SK-MEL-5 (cell line): Measurements from ENCODE around the gene RPL19. TPM values are rescaled to one million over a fixed set of nuclear protein-coding genes. Genes with fewer than 3 reads are reported as not detected.
"Not testable (repeated sequence)": the region's sequence is repeated elsewhere in the genome, so short reads cannot be mapped to it uniquely, and the experiment has no call there.

ENCODE experiments used
- DNase-seq: peaks from one replicate; pipeline ENCODE4 v3.0.0-alpha.2; 2016; ENCODE audit warnings: low read depth, low spot score
- in situ Hi-C: cut with HindIII; loops from 2 replicates; pipeline ENCODE4 v1.10.0; 2016; ENCODE audit warnings: low sequenced_read_pairs, high pct_unique_total_duplicates, low pct_unique_long_range_greater_than_20kb
- polyA plus RNA-seq, 2 experiments: library from polyadenylated mRNA; depleted of rRNA; stranded (reverse); fragments of >200 nt; gene quantifications; 2 replicates each; pipeline ENCODE4 v1.2.3, GENCODE V29; 2015
- total RNA-seq: library from RNA; depleted of rRNA; stranded (reverse); fragments of >200 nt; shearing (Covaris generic); gene quantifications from 2 replicates; pipeline ENCODE4 v1.2.3, GENCODE V29; 2014; rRNA removed

Gene RPL19
- total RNA-seq, result 4,194 and 4,277 TPM in 2 replicates
- polyA plus RNA-seq (2015; cell fraction: cytosol; rRNA removed), result 2,792 and 3,357 TPM in 2 replicates
- polyA plus RNA-seq (2015; cell fraction: nucleus; rRNA removed), result 592 and 621 TPM in 2 replicates

DNA sequence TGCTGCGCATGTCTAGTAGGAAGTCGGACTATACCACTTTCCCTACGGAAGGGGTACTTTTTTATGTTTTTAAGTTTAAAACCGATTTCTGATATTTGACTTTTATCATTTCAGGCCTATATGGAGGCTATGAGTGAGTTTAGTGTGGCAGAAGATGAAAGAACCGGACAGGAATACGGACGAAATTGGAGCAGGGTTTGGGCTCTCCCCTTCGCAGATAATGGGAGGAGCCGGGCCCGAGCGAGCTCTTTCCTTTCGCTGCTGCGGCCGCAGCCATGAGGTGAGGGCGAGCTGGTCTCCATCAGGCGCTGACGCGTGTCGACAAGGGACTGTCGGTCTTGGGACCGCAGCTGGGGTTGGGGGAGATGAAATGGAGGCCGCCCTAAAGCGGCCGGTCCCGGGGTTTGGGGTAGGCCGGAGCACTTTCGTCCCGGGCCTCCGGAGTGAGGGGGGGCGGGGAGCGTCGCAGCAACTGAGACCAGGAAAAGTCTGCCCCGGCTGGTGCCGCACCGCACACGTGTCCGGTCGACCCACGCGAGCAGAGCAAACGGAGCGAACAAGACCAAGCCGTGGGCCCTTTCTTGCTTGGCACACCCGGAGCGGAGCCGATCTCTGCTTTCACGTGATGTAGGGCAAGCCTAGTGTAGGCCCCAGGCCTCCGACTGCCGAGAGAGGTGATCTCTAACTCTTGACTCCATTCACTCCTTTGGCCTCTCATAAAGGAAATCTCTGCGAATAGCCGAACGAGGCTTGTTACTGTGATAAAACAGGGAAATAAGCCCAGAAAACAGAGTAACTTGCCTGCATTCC is at the start of gene RPL19:
TSS of gene RPL19 (plus strand) at position 214 of the 810 bp plus-strand sequence. CDS start at position 276, 62 bp downstream.
- peak; percentile 42 for DNase-seq
- in situ Hi-C loops, result no loop called here

DNA sequence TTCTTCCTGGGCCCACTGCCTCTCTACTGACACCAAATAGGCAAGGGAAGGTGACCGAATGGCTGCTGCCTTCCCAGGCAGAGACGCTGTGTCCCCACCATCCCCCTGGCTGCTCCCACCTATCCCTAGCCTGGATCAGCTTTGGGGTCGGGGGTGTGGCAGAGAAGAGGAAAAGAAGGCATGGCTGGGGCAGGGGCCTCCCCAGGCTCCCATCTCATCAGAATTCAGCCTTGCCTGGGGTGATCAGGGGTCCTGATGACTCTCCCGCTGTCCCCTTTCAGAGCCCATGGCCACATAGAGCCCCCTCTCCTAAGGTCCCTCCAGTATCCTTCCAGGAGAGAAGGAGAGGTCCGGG is 49.3 kb upstream of the RPL19 start:
- no peak for DNase-seq
- in situ Hi-C loops, result no loop called here

GRCh38 chr17:39151150-39151942 is 48.7 kb upstream of the RPL19 start, which contains the start of gene PLXDC1:
Gene PLXDC1, minus strand, starts transcription at chr17:39151637. Its CDS starts 200 bp downstream, at chr17:39151437.
- no peak for DNase-seq
- in situ Hi-C loops, result no loop called here

GRCh38 chr17:39151943-39152818 is 47.9 kb upstream of the RPL19 start:
- no peak for DNase-seq
- in situ Hi-C loops, result no loop called here

DNA sequence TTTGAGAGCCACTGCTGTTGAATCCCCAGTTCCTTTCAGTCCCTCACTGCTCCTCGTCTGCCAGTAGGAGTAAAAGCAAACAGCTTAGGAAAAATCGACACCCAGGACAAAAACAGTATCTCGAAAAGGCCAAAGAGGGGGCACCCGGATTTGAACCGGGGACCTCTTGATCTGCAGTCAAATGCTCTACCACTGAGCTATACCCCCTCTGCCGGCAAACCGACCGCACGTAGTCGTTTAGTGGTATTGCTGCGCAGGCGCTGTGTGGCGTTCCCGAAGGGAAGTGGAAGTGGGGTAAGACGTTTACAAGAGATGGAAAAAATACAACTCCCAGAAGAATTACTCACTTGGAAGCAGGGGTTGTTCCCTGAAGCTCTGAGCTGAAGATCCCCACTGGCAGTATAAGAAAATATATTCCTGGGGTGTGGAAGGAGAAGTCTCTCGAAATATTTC is 46.5 kb upstream of the RPL19 start:
- peak; percentile 90 for DNase-seq
- in situ Hi-C loops, result no loop called here

DNA sequence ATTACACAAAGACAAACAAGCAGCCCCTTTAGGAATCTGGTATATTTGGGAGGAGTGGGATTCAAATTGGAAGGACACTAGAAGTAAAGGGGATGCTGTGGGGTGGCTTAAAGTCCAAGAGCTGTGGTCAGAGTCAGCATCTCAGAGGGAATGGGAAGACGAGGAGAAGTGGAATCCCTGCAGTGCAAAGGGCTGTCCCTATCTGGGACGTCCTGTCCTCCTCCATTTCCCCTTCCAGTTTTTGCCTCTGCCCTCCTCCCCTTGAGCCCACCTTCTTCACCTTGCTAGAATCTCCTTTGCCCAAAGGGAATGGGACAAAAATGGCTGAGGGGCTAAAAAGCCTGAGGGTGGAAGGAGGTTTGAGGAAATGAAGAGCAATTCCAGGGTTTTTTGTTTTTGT is 44.4 kb upstream of the RPL19 start:
- in situ Hi-C loops, result no loop called here

GRCh38 chr17:39156491-39156890 is 43.6 kb upstream of the RPL19 start:
- in situ Hi-C loops, result no loop called here

More for the DNA sequence above, 44.4 kb upstream of the RPL19 start:
- DNase-seq, result no peak

DNA sequence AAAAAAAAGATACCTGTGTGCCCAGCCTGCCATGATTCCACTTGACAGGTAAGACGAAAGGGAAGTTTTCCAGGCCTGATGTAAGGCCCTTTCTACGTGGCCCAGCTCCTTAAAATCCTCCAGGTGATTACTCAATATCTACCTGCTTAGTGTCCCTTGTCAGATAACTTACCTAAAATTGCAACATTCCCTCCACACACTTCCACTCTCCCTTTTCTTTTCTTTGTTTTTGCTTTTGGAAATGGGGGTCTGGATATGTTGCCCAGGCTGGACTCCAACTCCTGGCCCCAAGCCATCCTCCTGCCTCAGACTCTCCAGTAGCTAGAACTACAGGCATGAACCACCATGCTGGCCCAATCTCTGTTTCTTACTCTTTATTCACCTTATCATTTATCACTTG is 41.5 kb upstream of the RPL19 start:
- no peak for DNase-seq
- in situ Hi-C loops, result no loop called here

More at GRCh38 chr17:39156491-39156890, 43.6 kb upstream of the RPL19 start:
- no peak for DNase-seq

DNA sequence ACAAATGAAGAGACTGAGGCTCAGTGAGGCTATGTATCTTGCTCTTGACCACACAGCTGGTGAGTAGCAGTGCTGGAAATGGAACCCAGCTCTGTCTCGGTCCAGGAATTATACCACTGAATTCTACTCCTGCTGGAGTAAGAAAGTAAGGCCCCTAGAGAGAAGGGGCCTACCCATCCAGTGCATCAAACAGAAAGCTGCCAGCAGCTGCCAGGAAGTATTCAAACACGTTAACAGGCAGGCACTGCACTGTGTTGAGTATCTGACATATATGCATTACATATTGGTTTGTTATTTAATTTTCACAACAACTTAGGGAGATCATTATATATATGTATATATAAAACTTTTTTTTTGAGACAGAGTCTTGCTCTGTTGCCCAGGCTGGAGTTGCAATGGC is 38.1 kb upstream of the RPL19 start:
- DNase-seq, result no peak
- in situ Hi-C loops, result no loop called here

GRCh38 chr17:39164675-39165143 is 35.4 kb upstream of the RPL19 start:
- DNase-seq, result peak; percentile 88
- in situ Hi-C loops, result no loop called here

GRCh38 chr17:39165178-39165840 is 34.8 kb upstream of the RPL19 start:
- no peak for DNase-seq
- in situ Hi-C loops, result no loop called here

DNA sequence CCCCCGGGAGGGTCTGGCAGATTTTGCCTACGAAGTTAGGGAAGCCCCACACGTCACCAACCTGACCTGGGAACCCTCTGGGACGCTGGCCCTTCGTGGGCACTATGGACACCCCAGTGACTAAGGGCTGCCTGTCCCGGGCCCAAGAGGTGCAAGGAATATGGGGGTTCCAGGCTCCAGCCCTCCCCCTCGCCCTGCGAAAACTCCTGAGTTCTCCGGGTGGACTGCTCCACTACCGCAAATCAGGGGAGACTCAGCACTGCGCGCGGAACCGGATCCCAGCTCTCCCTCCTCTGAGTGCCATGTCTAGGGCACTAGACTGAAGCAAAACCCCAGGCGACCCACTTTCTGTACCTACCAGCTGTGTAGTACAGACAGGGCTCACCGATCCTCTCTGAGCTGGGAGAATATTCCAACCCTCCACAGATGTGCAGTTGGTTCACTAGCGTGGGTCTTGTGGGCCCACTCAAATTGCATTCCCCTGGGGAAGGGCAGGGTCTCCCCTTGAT is 34.2 kb upstream of the RPL19 start, which contains the start of gene ARL5C:
TSS of gene ARL5C (minus strand) at position 321 of the 509 bp plus-strand sequence. CDS start 401 bp downstream, outside the sequence.
- no peak for DNase-seq
- in situ Hi-C loops, result no loop called here

DNA sequence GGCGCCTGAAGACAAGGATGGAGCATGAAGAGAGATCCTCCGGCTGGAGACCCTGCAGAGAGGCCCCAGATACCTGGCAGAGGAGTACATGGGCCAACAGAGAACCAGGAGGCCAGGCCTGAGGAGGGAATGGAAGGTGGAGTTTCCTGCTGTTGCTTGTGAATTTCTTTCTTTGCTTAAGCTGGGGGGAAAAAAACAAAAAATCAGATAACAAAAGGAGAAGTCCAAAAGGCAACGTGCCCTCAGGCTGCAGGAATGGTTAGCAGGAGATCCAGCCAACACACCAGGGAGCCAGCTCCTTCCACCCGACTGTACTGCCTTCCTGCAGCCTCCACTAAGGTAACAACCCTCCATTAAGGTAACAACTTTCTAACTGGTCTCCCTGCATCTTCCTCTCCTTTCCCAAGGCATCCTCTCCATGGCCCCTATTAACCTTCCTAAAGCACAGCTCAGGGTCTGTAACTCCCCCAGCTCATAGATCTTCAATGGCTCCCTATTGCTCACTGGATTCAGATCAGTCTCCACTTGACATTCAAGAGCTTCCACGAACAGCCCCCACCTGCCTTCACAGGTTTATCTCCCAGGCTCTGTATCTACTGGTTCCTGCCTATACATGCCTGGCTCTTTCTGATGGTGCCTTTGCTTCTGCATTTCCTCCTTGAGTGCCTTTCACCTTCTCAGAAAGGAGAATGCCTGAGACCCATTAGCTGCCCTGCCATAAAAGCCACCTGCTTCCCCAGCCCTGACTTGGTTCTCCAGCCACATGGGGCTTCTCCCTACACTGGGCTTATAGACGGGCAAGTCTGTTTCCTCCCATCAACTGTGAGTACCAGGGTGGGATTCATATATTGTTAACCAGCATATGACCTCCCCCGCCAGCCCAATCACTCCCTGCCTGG is 33.4 kb upstream of the RPL19 start:
- DNase-seq, result no peak
- in situ Hi-C loops, result no loop called here

DNA sequence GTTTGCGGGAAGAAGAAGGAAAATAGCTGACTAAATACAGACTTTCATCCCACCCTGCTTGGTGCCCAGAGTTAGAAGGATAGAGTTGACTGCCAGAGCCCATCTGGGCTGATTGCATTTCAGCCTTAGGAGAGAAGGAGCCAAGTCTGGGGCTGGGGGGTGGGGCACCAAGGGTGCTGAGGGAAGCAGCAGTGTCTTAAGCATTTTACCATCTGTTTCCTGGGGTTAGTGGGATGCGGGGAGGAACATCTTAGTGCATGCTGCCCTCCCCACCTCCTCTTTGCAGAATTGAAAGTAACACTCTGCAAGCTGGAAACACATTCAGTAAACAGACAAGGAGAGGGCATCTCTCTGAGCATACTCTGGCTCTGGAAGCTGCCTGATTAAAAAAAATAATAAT is 32.6 kb upstream of the RPL19 start:
- no peak for DNase-seq
- in situ Hi-C loops, result no loop called here

- in situ Hi-C loops, DNase-seq: not testable (repeated sequence)
Observed at GRCh38 chr17:39168503-39168902, 31.6 kb upstream of the RPL19 start.

- no peak for DNase-seq
- in situ Hi-C loops, result no loop called here
Observed at GRCh38 chr17:39169101-39169500, 31.0 kb upstream of the RPL19 start.
